ENCODE measurements around the gene DNAJB13. TPM values are rescaled to one million over a fixed set of nuclear protein-coding genes. Genes with fewer than 3 reads are reported as not detected.

The DNAJB13 gene
- total RNA-seq, 1 donor from 2014 or later, result not detected

DNA sequence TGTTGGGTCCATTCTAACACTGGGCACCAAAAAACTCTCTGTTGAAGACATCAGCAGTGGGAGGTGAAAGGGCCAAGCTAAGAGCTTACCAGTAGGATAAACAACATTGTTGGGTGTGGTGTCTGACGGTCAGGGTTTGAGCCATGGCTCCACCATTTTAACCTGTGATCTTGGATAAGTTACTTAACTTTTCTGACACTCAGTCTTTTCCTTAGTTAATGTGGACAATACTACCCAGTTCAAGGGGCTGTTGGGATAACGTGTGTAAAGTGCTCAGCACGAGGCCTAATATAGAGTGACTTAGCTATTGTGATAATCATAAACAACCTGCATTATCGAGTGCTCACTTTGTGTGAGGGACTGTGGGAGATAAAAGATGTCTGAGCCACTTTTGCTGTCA, 52.0 kb downstream of the DNAJB13 start:
- Histone ChIP-seq H3K27me3 (ENCODE audit: control insufficient read depth, insufficient read depth, low read length) (no peaks in the 10 kb centered on the region), H3K36me3 (ENCODE audit: control insufficient read depth, insufficient read depth, low read length) (peaks cover 1% of the 10 kb centered on the region), H3K4me3 (ENCODE audit: low read depth, low read length) (no peak overlapping the region)
- TF ChIP-seq, protein P1, sequence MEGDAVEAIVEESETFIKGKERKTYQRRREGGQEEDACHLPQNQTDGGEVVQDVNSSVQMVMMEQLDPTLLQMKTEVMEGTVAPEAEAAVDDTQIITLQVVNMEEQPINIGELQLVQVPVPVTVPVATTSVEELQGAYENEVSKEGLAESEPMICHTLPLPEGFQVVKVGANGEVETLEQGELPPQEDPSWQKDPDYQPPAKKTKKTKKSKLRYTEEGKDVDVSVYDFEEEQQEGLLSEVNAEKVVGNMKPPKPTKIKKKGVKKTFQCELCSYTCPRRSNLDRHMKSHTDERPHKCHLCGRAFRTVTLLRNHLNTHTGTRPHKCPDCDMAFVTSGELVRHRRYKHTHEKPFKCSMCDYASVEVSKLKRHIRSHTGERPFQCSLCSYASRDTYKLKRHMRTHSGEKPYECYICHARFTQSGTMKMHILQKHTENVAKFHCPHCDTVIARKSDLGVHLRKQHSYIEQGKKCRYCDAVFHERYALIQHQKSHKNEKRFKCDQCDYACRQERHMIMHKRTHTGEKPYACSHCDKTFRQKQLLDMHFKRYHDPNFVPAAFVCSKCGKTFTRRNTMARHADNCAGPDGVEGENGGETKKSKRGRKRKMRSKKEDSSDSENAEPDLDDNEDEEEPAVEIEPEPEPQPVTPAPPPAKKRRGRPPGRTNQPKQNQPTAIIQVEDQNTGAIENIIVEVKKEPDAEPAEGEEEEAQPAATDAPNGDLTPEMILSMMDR (IDR thresholded peaks at IDR 0.05; ENCODE audit: insufficient read depth, low read length, poor library complexity, severe bottlenecking), result no peak
- no peak for DNase-seq (ENCODE audit: low read depth)

DNA sequence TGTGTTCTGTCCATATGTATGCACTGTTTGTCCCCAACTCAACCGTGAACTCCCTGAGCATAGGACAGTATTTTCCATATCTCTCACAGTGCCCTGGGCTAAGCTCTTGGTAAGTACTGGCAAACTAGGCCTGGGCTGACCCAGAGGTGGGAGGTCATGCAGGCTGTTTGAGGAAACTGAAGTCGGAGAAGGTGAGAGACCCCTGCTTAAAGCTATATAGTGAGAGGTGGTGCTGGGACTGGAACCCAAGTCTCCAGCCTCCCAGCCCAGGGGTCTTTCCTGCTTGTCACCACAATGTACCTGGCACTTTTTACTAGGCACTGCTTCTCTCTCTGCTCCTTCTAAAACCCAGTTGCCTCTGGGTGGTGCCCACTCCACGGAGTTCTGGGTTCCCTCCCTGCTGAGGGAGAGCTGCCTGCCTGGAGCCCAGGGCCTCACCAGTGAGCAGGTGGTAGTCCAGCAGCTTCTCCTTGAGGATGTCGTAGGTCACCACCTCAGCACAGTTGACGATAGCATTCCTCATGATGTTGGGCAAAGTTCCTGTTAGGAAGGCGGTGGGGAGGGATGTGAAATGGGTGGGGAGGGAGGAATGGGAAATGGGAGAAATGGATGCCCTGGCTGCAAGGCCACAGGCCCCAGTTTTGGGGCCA, 53.3 kb downstream of the DNAJB13 start:
- TF ChIP-seq, protein P1 (IDR thresholded peaks at IDR 0.05; ENCODE audit: insufficient read depth, low read length, poor library complexity, severe bottlenecking), result no peak
- Histone ChIP-seq H3K4me3 (ENCODE audit: low read depth, low read length) (no peak overlapping the region), H3K27me3 (ENCODE audit: control insufficient read depth, insufficient read depth, low read length) (no peaks in the 10 kb centered on the region), H3K36me3 (ENCODE audit: control insufficient read depth, insufficient read depth, low read length) (peaks cover 1% of the 10 kb centered on the region)
- DNase-seq (ENCODE audit: low read depth), result no peak

DNA sequence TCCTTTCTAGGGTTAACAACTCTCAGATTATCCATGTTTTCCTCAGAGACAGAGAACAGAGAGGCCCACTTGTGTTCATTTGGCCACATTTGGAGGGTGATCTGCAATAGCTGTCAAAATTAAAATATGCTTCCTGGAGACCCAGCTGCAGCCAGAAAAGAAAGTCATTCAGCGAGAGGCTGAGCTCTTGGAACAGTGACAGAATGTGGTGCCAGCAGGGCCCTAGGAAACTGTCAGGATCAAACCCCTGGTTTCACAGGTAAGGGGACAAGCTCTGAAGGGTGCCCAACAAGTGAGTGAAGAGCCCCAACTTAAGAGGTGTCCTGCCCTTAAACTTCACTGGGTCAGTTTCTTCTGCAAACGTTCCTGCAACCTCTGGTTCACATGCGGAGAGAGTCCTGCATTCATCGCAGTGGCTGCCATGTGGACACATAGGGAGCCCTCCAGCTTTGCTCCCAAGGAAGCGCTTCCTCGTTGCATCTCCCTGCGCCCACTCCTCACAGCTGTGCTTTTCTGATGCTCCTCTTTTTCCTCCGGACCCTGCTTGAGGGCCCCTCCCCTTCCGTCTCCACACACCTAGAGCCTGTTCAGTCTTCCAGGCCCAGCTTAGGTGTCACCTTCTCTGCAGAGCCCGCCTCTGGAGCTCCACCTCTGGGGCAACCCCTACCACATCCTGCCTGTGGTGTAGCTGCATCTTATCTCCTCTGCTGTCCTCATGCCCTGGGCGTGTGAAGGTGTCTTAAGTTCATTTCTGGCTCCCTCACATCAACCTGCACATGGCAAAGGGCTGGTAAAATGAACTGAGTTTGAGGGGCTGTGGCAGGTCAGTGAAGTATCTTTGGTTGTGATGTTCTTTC, 54.2 kb downstream of the DNAJB13 start:
- Histone ChIP-seq H3K36me3 (ENCODE audit: control insufficient read depth, insufficient read depth, low read length) (peaks cover 1% of the 10 kb centered on the region), H3K27me3 (ENCODE audit: control insufficient read depth, insufficient read depth, low read length) (no peaks in the 10 kb centered on the region), H3K4me3 (ENCODE audit: low read depth, low read length) (no peak overlapping the region)
- TF ChIP-seq, protein P1 (IDR thresholded peaks at IDR 0.05; ENCODE audit: insufficient read depth, low read length, poor library complexity, severe bottlenecking), result no peak
- DNase-seq (ENCODE audit: low read depth), result no peak

DNA sequence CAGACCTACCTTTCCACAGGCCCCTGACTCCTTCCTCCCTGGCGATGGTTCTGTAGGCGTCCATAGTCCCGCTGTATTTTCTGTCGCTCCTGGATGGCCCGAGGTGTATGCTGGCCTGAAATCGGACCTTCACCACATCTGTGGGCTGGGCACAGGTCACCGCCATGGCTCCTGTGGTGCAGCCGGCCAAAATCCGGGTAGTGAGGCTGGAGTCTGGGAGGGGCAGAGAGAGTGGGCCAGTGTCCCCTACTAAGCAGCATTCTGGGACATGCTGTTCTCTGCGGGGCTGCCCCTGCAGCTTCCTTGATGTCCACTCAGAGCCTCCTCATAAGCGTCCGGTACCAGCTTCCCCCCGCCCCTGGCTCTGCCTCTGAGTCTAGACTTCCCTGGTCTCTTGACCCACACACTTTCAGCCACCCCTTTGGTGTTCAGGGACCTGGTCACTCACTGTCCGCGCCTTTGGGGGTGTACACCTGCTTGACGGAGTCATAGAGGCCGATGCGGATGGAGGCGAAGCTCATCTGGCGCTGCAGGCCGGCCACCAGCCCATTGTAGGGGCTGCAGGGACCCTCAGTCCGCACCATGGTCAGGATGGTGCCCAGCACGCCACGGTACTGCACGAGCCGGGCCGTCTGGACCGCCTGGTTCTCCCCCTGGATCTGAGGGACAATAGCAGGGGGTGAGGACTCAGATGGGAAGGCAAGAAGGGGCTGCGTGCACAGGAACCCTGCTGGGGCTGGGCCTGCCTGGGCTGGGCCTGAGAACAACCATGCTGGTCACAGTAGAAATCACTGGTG, 55.1 kb downstream of the DNAJB13 start:
- Histone ChIP-seq H3K36me3 (ENCODE audit: control insufficient read depth, insufficient read depth, low read length) (peaks cover 1% of the 10 kb centered on the region), H3K27me3 (ENCODE audit: control insufficient read depth, insufficient read depth, low read length) (no peaks in the 10 kb centered on the region), H3K4me3 (ENCODE audit: low read depth, low read length) (no peak overlapping the region)
- no peak for DNase-seq (ENCODE audit: low read depth)
- TF ChIP-seq, protein P1 (IDR thresholded peaks at IDR 0.05; ENCODE audit: insufficient read depth, low read length, poor library complexity, severe bottlenecking), result no peak

DNA sequence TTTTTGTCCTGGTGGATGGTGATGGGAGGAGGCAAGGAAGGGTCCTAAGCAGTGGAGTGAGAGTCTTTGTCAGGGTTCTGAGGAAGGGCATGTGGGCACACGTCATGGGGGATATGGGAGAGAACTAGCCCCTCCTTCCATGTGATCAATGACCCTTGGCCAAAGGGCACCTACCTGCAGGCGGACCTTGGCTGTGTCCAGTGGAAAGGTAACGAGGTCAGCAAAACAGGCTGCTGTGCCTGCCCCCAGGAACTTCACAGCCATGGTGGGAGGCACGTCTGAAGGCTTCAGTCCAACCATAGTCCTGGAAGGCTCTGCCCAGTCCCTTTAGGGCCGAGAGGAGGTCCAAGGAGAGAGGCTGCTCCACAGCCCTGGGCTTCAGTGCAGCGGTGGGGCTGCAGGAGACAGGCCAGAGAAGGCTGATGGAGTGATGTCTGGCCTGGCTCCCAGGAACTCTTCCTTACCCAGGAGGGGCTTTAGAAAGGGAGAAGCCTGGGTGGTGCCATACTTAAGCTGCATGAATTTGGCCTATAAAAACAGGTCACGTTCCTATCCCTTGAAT, 56.0 kb downstream of the DNAJB13 start:
- peaks cover 1% of the 10 kb centered on the region for H3K36me3 ChIP-seq (ENCODE audit: control insufficient read depth, insufficient read depth, low read length)
- DNase-seq (ENCODE audit: low read depth), result no peak
- H3K27me3 ChIP-seq (ENCODE audit: control insufficient read depth, insufficient read depth, low read length), result no peaks in the 10 kb centered on the region
- no peak overlapping the region for H3K4me3 ChIP-seq (ENCODE audit: low read depth, low read length)
- TF ChIP-seq, protein P1 (IDR thresholded peaks at IDR 0.05; ENCODE audit: insufficient read depth, low read length, poor library complexity, severe bottlenecking), result no peak

Measured in kidney epithelial cell (primary cell).